HG03432 (cell line): ENCODE measurements around the gene POTEF.
"Not testable (repeated sequence)": the region's sequence is repeated elsewhere in the genome, so short reads cannot be mapped to it uniquely, and the experiment has no call there.

Source experiments
- ATAC-seq: cut with Tn5 transposase; IDR thresholded peaks from one replicate; pipeline ENCODE4 v1.9.1; 2021; ENCODE audit warnings: mild to moderate bottlenecking, moderate library complexity; ENCODE audit not compliant: unreplicated experiment

Gene POTEF

DNA sequence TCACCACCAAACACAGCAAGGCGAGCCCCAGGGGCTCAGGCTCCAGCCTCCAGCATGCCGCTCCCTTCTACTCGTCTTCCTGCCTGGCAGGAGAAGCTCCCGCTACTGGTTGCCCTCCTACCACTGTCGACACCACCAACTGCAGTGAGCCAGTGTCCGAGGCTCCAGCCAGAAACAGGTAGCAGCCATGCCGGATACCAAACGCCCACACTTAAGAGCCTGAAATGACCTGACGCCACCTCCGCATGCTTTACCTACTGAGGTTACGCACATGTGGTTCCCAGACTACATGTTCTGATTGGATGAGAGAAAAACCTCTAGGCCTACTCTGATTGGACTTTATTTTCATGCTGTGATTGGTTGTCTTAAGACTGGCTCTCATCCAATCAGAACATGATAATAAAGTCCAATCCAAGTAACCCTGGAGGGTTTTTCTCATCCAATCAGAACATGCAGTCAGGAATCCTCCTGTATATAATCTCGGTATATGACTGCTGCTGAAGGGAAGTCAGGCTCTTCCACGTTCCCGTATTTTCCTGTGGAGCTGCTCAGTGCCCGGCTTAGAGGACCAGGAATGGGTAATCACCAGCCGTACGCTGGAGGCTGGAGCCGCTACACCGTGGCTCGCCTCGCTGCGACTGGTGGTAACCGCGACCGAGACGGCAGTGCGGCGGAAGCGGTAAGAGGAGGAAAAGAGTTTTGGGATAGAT, at the start of gene POTEF:
Gene POTEF (minus strand): TSS at position 103 of the 710 bp plus-strand sequence. CDS start 8,707 bp downstream, outside the sequence.
- not testable (repeated sequence) for ATAC-seq

DNA sequence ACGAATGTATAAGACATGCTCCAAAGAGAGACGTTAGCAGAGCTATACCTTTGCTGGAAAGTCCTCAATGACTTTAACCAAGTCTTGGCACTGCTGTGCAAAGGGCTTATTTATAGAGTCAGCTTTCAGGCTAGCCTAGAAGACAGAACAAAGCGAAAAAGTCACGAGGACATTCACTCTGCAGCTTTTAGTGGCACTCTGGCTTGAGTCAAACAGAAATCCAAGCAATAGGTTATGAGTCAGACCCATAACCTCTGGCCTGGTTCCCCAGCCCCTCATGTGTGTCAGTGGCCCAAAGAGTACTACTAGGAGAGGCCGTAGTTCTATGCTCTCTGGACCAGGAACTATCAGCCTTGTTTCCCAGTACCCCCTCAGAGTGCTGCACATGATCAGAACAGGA, 45.8 kb upstream of the POTEF start:
- ATAC-seq: peak; percentile 71

- no peak for ATAC-seq
Observed at GRCh38 chr2:130169896-130170295, 40.9 kb upstream of the POTEF start.

DNA sequence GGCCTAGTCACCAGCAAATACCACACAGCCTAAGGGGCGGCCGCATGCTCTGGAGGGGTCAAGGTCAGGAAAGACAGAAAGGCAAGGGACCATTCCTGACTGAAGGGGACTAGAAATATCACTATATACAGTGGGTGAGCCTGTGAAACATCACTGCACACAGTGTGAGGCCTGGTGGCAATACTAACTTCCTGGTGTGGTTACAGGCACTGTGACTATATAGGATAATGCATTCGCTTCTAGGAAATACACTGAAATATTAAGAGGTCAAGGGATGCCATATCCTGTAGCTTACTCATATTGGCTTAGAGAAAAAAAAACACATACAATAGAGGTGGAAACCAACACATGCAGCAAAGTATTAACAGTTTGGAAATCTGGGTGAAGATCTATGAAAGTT, 40.1 kb upstream of the POTEF start:
- ATAC-seq: not testable (repeated sequence)

- ATAC-seq: not testable (repeated sequence)
Observed at GRCh38 chr2:130166611-130167010, 37.6 kb upstream of the POTEF start.

- no peak for ATAC-seq
Observed at GRCh38 chr2:130165293-130166016, 36.4 kb upstream of the POTEF start.

GRCh38 chr2:130162968-130163367, 33.9 kb upstream of the POTEF start:
- no peak for ATAC-seq

- not testable (repeated sequence) for ATAC-seq
Observed at GRCh38 chr2:130162486-130162885, 33.5 kb upstream of the POTEF start.

DNA sequence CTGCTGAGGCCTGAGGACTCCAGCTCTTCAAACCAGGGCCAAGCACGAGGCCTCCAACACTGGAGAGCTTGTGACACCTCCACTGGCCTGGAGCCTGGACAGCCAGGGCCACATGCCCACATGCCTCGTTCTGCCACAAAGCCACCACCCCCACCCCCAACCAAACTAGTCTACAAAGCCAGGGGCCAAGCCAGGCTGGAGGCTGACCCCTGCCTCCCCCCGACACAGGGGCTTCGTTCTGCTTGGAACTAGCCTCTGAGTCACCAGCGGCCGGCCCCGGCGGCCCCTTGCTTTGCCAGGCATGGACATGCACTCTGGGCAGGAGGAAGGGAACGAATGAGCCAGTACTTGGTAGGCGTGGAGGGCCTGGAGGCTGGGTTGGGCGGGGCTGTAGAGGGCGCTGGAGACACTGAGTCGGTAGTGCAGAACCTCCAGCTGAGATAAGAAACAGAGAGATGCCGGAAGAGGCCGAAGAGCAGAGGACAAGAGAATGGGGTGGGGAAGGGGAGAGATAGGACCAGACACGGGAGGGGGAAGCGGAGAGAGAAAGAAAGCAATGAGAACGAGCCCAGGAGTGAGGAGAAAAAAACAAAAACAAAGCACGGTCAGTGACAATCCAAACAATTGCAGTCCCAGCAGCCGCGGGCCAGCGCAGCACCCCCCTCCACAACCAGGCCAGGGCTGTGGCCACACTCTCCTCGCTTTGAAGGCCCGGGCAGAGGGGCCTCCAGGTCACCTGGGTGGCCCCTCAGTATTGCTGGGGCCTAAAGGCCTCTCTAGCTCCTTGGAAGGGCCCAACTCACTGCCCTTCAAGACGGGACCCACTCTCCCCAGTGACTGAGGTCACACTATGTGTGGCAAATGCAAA, 32.0 kb upstream of the POTEF start:
- not testable (repeated sequence) for ATAC-seq

DNA sequence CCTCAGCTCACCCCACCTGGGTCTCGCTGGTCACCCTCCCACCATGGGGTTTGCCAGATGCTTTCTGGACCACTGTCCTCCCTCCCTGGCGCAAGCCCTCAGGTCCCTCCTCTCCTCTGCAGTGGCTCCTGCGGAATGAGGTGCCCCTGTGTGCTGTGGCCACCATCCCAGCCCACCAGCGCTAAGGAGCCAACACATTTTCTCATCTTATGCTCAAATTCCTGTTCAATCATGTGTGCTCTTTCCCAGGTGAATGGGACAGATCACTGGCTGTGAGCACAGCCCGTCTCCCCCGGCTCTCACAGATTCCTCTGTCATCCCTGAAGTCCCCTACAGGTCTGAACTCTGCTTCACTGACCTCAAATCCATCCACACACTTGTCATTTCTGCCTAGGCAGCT, 31.1 kb upstream of the POTEF start:
- no peak for ATAC-seq

GRCh38 chr2:130159376-130159775, 30.4 kb upstream of the POTEF start:
- not testable (repeated sequence) for ATAC-seq

GRCh38 chr2:130158631-130159030, 29.6 kb upstream of the POTEF start:
- ATAC-seq: no peak

DNA sequence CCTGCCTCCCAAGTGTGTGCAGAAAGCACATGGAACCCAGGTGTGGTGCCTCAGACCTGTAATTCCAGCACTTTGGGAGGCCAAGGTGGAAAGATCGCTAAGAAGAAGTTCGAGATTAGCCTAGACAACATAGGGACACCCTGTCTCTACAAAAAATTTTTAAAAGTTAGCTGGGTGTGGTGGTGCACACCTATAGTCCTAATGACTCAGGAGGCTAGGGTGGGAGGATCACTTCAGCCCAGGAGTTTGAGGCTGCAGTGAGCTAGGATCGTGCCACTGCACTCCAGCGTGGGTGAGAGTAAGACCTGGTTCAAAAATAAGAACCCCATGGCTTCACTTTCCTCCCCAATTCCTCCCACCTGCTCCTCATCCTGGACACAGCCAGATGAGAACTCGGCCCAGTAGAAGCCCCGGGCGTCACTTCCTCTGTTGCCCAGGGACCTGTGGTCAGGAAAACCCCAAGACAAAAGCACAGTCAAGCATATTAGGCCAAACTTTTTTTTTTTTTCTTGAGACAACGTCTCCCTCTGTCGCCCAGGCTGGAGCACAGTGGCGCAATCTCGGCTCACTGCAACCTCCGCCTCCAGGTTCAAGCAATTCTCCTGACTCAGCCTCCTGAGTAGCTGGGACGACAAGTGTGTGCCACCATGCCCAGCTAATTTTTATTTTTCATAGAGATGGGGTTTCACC, 28.9 kb upstream of the POTEF start:
- peak; percentile 82 for ATAC-seq

GRCh38 chr2:130157354-130157753, 28.3 kb upstream of the POTEF start:
- ATAC-seq: peak; percentile 51

- ATAC-seq: no peak
Observed at GRCh38 chr2:130156624-130157004, 27.6 kb upstream of the POTEF start.

GRCh38 chr2:130155956-130156623, 27.1 kb upstream of the POTEF start:
- ATAC-seq: not testable (repeated sequence)

- ATAC-seq: no peak
Observed at GRCh38 chr2:130154773-130155765, 26.0 kb upstream of the POTEF start.

DNA sequence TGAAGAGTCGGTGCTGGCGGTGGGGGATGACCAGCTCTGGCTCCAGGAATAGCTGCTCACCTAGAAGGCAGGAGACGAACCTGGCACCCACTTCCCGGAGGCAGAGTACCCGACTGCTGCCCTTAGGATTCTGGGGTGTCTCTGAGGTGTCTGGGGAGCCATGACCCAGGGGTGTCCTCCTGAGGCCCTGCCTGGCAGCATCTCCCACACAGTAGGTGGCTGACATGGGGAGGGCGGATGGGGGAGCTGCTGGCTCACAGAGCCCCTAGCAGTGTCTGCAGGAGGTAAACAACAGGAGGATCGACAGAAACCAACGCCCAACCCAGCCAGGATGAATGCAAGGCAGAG, 25.4 kb upstream of the POTEF start:
- ATAC-seq: not testable (repeated sequence)
